IPS-15b (cell line): Measurements from ENCODE around the gene DHX35.

Experiments used
- H3K27me3 ChIP-seq: one replicate; pipeline ENCODE4 v1.6.1; 2013; ENCODE audit warnings: low read length; ENCODE audit not compliant: control insufficient read depth, insufficient read depth
- H3K36me3 ChIP-seq: one replicate; pipeline ENCODE4 v1.6.1; 2013; ENCODE audit warnings: low read length; ENCODE audit not compliant: control insufficient read depth, insufficient read depth
- H3K4me1 ChIP-seq: one replicate; pipeline ENCODE4 v1.6.1; 2013; ENCODE audit warnings: mild to moderate bottlenecking, low read length; ENCODE audit not compliant: control insufficient read depth, insufficient read depth
- H3K4me3 ChIP-seq: one replicate; pipeline ENCODE4 v1.5.1; 2013; ENCODE audit warnings: low read depth, low read length
- H3K9ac ChIP-seq: one replicate; pipeline ENCODE4 v1.6.1; 2013; ENCODE audit warnings: low read depth, mild to moderate bottlenecking, low read length
- H3K9me3 ChIP-seq: one replicate; pipeline ENCODE4 v1.6.1; 2013; ENCODE audit warnings: mild to moderate bottlenecking, low read length; ENCODE audit not compliant: control insufficient read depth, insufficient read depth

Gene DHX35

GRCh38 chr20:39072132-39072531 is 110.0 kb downstream of the DHX35 start:
- no peaks in the 10 kb centered on the region for H3K9me3 ChIP-seq
- H3K4me1 ChIP-seq, result no peaks in the 10 kb centered on the region
- H3K36me3 ChIP-seq, result no peaks in the 10 kb centered on the region
- H3K27me3 ChIP-seq, result no peaks in the 10 kb centered on the region
- H3K9ac ChIP-seq, result no peak overlapping the region
- H3K4me3 ChIP-seq, result no peak overlapping the region

GRCh38 chr20:39072653-39073052 is 110.5 kb downstream of the DHX35 start:
- Histone ChIP-seq H3K4me3 (no peak overlapping the region), H3K4me1 (no peaks in the 10 kb centered on the region), H3K9me3 (no peaks in the 10 kb centered on the region), H3K36me3 (no peaks in the 10 kb centered on the region), H3K9ac (no peak overlapping the region), H3K27me3 (no peaks in the 10 kb centered on the region)

DNA sequence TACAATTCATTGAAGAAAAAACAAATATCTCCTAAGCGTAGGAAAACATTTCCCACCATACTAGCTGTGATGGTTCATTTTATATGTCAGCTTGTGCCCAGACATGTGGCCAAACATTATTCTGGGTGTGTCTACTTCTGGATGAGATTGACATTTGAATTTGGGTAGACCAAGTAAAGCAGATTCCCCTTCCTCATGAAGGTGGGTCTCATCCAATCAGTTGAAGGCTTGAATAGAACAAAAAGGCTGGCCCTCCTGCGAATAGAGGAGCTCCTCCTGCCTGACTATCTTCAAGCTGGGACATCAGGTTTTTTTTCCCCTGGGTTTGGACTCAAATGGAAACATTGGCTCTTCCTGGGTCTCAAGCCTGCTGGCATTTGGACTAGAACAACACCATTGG is 113.6 kb downstream of the DHX35 start:
- Histone ChIP-seq H3K27me3 (no peaks in the 10 kb centered on the region), H3K36me3 (no peaks in the 10 kb centered on the region), H3K9ac (no peak overlapping the region), H3K4me1 (peaks cover 2% of the 10 kb centered on the region), H3K9me3 (no peaks in the 10 kb centered on the region), H3K4me3 (no peak overlapping the region)

DNA sequence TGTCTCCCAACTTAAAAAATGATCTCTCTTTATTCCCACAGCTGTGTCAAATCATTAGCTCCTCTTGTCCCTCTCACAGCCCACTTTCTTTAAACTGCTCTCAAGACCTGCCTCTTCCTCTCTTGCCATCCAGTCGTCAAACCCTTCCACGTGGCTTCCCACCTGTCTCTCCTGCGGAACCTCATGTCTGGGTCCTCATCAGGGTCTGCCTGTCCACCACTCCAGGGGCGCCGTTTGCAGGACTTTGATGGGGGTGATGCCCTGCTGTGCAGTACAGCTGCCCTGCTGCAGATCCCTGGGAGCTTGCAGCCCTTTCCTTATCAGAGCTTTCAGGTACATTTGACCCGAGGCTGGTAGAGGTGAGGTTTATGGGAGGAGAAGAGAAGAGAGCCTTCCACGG is 114.8 kb downstream of the DHX35 start:
- H3K27me3 ChIP-seq, result no peaks in the 10 kb centered on the region

GRCh38 chr20:39080326-39080725 is 118.2 kb downstream of the DHX35 start:
- Histone ChIP-seq H3K27me3 (no peaks in the 10 kb centered on the region), H3K36me3 (no peaks in the 10 kb centered on the region), H3K9me3 (no peaks in the 10 kb centered on the region), H3K4me1 (peaks cover 2% of the 10 kb centered on the region), H3K4me3 (no peak overlapping the region), H3K9ac (no peak overlapping the region)

More for the DNA sequence above, 114.8 kb downstream of the DHX35 start:
- Histone ChIP-seq H3K4me1 (peaks cover 2% of the 10 kb centered on the region), H3K36me3 (no peaks in the 10 kb centered on the region), H3K9ac (no peak overlapping the region), H3K4me3 (no peak overlapping the region), H3K9me3 (no peaks in the 10 kb centered on the region)

DNA sequence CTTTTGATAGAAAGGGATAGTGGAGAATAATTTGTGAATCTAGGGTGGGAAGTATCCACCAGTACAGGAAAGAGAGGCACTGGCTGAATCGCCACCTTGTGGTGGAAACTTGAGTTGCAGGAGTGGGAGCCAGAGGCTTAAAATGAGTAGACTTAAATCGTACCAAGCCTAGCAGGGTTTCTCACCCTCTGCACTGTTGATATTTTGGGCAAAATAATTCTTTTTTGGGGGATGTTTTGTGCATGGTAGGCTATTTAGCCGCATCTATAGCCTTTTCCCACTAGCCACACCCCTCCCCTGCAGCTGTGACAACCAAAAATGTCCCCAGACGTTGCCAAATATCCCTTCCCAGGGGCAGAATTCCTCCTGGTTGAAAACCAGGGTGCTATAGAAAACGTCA is 119.1 kb downstream of the DHX35 start:
- H3K4me3 ChIP-seq, result no peak overlapping the region
- no peaks in the 10 kb centered on the region for H3K36me3 ChIP-seq
- no peak overlapping the region for H3K9ac ChIP-seq
- no peaks in the 10 kb centered on the region for H3K27me3 ChIP-seq
- H3K4me1 ChIP-seq, result peaks cover 2% of the 10 kb centered on the region
- no peaks in the 10 kb centered on the region for H3K9me3 ChIP-seq

DNA sequence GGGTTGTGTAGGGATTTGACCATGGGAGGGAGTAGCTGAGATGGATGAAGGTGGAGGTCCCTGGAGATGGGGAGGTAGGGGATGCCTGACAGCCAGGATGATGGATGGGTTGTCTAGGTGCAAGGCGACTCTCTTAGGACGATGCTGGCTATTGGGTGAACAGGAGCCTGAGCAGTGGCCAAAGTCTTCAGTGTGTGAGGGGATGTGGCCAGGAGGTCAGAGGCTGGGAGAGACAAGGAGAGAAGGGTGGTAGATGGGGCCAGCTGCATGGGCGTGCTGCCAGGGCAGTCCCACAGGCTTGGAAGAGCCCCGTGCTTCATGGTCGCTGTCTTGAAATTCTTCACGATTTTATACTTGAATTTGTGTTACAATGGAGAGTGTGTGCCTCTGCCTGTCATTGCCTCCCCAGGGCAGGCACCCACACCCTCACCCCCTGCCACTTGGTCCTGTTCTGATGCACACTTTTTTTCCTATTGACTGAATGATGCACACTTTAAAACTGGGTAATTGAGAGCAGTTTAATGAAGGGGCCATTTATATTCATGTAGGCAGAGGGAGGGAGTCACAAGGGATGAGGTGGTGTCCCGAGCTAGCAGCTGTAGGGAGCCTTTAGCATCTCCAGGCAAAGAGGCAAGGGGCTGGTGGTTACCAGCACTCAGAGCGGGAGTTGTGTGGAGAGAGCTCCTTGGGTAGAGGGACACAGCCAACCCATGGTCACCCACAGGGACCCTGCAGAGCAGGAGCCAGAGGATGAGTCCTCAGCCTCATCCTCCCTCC is 120.7 kb downstream of the DHX35 start:
- Histone ChIP-seq H3K9me3 (no peaks in the 10 kb centered on the region), H3K4me1 (peaks cover 2% of the 10 kb centered on the region)

DNA sequence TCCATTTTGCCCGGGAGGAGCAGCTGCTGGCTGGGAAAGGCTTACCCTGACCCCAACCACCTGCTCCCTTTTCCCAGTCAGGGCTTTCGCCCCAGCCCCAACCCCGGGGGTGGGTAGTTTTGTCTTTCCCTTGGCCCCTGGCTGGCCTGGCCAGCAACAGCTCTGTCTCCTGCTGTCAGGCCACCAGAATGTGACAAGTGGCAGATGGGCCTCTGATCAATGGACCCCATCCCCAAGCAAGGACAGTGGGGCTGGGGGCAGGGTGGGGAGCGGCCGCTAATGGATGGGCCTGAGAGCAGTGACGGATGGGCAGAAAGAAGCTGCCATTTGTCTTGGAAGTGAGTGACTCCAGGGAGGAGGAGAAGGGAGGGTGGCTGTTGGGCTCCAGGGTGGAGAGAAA is 121.6 kb downstream of the DHX35 start:
- H3K36me3 ChIP-seq, result no peaks in the 10 kb centered on the region
- no peaks in the 10 kb centered on the region for H3K4me1 ChIP-seq
- no peaks in the 10 kb centered on the region for H3K27me3 ChIP-seq
- H3K9me3 ChIP-seq, result no peaks in the 10 kb centered on the region
- H3K9ac ChIP-seq, result no peak overlapping the region
- H3K4me3 ChIP-seq, result no peak overlapping the region

More for the DNA sequence above, 120.7 kb downstream of the DHX35 start:
- H3K27me3 ChIP-seq, result no peaks in the 10 kb centered on the region
- no peak overlapping the region for H3K9ac ChIP-seq
- H3K36me3 ChIP-seq, result no peaks in the 10 kb centered on the region
- H3K4me3 ChIP-seq, result no peak overlapping the region

- Histone ChIP-seq H3K9me3 (no peaks in the 10 kb centered on the region), H3K9ac (no peak overlapping the region), H3K4me1 (peaks cover 2% of the 10 kb centered on the region), H3K36me3 (no peaks in the 10 kb centered on the region), H3K27me3 (no peaks in the 10 kb centered on the region), H3K4me3 (no peak overlapping the region)
These were observed 126.9 kb downstream of the DHX35 start for GRCh38 chr20:39089029-39089428.
